GM12891 (cell line): Measurements from ENCODE around the gene ZNF385D.
"Not testable (repeated sequence)": the region's sequence is repeated elsewhere in the genome, so short reads cannot be mapped to it uniquely, and the experiment has no call there.

Source experiments
- POLR2A ChIP-seq: IDR thresholded peaks from 2 replicates; pipeline ENCODE4 v1.6.1; 2011; ENCODE audit warnings: low read depth, low read length, control low read depth
- POLR2AphosphoS5 ChIP-seq: IDR thresholded peaks from 2 replicates; pipeline ENCODE4 v1.6.1; 2011; ENCODE audit warnings: low read depth, low read length, control low read depth
- TAF1 ChIP-seq: IDR thresholded peaks from 2 replicates; pipeline ENCODE4 v1.6.1; 2011; ENCODE audit warnings: low read depth, low read length, control low read depth

DNA sequence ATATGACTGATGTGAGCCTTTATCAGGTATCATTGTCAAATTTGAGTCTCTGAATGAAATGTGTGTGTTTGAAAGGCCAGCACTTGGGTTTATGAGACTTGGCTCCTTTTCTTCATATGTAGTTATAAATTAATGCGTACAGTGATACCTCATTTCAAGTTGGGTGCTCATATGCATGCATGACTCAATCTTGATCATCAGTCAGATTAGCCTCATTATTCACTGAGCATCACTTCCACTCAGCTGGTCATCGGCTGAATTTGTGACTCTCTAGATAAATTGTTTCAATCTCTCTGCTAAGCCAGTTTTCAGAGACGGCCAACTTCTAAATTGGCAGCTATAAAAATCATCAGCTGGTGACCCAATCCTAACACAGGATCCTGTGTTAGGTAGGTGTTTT is 260.3 kb downstream of the ZNF385D start:
- TF ChIP-seq POLR2AphosphoS5, TAF1, POLR2A: not testable (repeated sequence)
